ENCODE data around the gene TNFSF15.

The TNFSF15 gene

GRCh38 chr9:114787214-114787613 is 18.6 kb downstream of the TNFSF15 start:
- DNase-seq = no peak

- no peak for DNase-seq
Measured at GRCh38 chr9:114785866-114786650, 19.8 kb downstream of the TNFSF15 start.

GRCh38 chr9:114784721-114785279 is 21.0 kb downstream of the TNFSF15 start:
- DNase-seq = no peak

- DNase-seq = no peak
Measured at GRCh38 chr9:114782586-114782985, 23.3 kb downstream of the TNFSF15 start.

- DNase-seq = peak; percentile 82
Measured at GRCh38 chr9:114779352-114779845, 26.4 kb downstream of the TNFSF15 start.

- DNase-seq = no peak
Measured at GRCh38 chr9:114777821-114778609, 27.8 kb downstream of the TNFSF15 start.

- no peak for DNase-seq
Measured at GRCh38 chr9:114776683-114777399, 29.0 kb downstream of the TNFSF15 start.

- DNase-seq = no peak
Measured at GRCh38 chr9:114775981-114776380, 29.9 kb downstream of the TNFSF15 start.

- no peak for DNase-seq
Measured at GRCh38 chr9:114775121-114775520, 30.7 kb downstream of the TNFSF15 start.

- DNase-seq = no peak
Measured at GRCh38 chr9:114774524-114774923, 31.3 kb downstream of the TNFSF15 start.

GRCh38 chr9:114771889-114772288 is 34.0 kb downstream of the TNFSF15 start:
- no peak for DNase-seq

GRCh38 chr9:114770991-114771390 is 34.8 kb downstream of the TNFSF15 start:
- DNase-seq = no peak

- no peak for DNase-seq
Measured at GRCh38 chr9:114769624-114770023, 36.2 kb downstream of the TNFSF15 start.

GRCh38 chr9:114763220-114763619 is 42.6 kb downstream of the TNFSF15 start:
- DNase-seq = no peak

- no peak for DNase-seq
Measured at GRCh38 chr9:114761523-114761922, 44.3 kb downstream of the TNFSF15 start.

- DNase-seq = no peak
Measured at GRCh38 chr9:114759512-114760341, 46.1 kb downstream of the TNFSF15 start.

- DNase-seq = no peak
Measured at GRCh38 chr9:114757984-114758383, 47.9 kb downstream of the TNFSF15 start.

GRCh38 chr9:114757395-114757794 is 48.4 kb downstream of the TNFSF15 start:
- DNase-seq = no peak

- DNase-seq = no peak
Measured at GRCh38 chr9:114756920-114757319, 48.9 kb downstream of the TNFSF15 start.

GRCh38 chr9:114754581-114754980 is 51.3 kb downstream of the TNFSF15 start:
- no peak for DNase-seq

GRCh38 chr9:114746591-114747346 is 59.1 kb downstream of the TNFSF15 start:
- DNase-seq = no peak
